ENCODE results near the gene USP32.
"Not testable (repeated sequence)": the region's sequence is repeated elsewhere in the genome, so short reads cannot be mapped to it uniquely, and the experiment has no call there.

USP32 gene

DNA sequence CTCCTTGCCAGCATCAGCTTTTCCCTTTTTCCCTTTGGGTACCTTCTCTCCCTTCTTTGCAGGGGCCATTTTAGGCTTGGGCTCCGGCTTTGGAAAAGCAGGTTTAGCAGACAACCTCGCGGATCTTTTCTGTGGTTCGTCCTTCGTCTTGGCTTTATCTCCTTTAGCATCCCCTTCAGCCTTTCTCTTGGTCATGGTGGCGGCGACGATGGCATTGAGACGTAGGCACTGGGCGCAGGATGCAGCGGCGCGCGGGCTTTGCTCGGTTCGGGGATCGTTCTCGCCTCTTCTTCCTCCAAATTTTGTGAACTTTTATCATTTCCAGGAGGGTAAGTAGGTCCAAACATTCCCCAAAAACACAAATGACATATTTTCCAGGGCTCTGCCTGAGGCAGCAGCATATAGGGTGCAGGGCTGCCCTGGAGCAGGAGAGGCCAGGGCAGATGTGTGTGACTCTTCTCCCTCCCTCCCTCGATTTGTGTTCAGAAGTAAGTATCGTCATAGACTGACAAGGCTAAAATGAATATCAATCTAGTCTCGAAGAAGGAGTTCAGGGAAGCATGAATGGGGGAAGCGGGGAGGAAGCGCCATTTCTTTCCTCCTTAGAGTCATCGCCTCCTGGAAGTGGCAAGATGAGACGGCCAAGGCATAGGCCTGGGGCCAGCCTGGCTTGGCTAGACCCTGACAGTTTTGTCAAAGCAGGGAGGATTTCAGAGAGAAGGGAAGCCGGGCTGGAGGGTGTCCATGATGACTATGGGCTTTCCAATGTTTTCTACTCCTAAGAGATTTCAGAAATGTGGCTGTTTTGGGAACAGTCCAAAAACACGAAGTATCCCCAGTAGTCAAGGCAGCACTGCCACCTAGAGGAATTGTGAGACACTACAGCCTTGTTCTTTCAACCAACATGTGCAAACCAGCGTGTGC lies 43.6 kb upstream of the USP32 start:
- Histone ChIP-seq H3K27me3 (ENCODE audit: insufficient read depth, low read length, poor library complexity, severe bottlenecking) (no peaks in the 10 kb centered on the region), H3K4me2 (ENCODE audit: low read depth, low read length, poor library complexity, severe bottlenecking) (no peak overlapping the region), H3K79me2 (ENCODE audit: insufficient read depth, low read length) (no peaks in the 10 kb centered on the region), H3K4me3 (ENCODE audit: low read length, poor library complexity, severe bottlenecking) (no peak overlapping the region), H3K9ac (ENCODE audit: low read depth, low read length, poor library complexity, severe bottlenecking) (no peak overlapping the region), H3K4me1 (ENCODE audit: insufficient read depth, low read length, poor library complexity, severe bottlenecking) (peaks cover 6% of the 10 kb centered on the region), H3K36me3 (ENCODE audit: insufficient read depth, low read length) (no peaks in the 10 kb centered on the region), H3K9me2 (replicated peaks; ENCODE audit: low read depth, low read length) (no peaks in the 10 kb centered on the region), H3K9me3 (ENCODE audit: insufficient read depth, low read depth, low read length) (no peaks in the 10 kb centered on the region; the same call in 1 of the 2 replicates), H4K20me1 (ENCODE audit: insufficient read depth, low read length, poor library complexity, severe bottlenecking) (no peaks in the 10 kb centered on the region), H2AFZ (ENCODE audit: low read length) (no peak overlapping the region; the same call in 1 of the 2 replicates), H3F3A (ENCODE audit: low read depth) (no peaks in the 10 kb centered on the region)
- no peak for TF ChIP-seq EZH2phosphoT487 (IDR thresholded peaks at IDR 0.05; ENCODE audit: borderline replicate concordance)
- TF ChIP-seq, protein P1, sequence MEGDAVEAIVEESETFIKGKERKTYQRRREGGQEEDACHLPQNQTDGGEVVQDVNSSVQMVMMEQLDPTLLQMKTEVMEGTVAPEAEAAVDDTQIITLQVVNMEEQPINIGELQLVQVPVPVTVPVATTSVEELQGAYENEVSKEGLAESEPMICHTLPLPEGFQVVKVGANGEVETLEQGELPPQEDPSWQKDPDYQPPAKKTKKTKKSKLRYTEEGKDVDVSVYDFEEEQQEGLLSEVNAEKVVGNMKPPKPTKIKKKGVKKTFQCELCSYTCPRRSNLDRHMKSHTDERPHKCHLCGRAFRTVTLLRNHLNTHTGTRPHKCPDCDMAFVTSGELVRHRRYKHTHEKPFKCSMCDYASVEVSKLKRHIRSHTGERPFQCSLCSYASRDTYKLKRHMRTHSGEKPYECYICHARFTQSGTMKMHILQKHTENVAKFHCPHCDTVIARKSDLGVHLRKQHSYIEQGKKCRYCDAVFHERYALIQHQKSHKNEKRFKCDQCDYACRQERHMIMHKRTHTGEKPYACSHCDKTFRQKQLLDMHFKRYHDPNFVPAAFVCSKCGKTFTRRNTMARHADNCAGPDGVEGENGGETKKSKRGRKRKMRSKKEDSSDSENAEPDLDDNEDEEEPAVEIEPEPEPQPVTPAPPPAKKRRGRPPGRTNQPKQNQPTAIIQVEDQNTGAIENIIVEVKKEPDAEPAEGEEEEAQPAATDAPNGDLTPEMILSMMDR (conservative IDR thresholded peaks at IDR 0.05; ENCODE audit: low read length), result peak; percentile 96

GRCh38 chr17:60433021-60433997 lies 41.4 kb upstream of the USP32 start:
- not testable (repeated sequence) for H3K4me3 ChIP-seq (ENCODE audit: low read length, poor library complexity, severe bottlenecking); H4K20me1 ChIP-seq (ENCODE audit: insufficient read depth, low read length, poor library complexity, severe bottlenecking); H3K36me3 ChIP-seq (ENCODE audit: insufficient read depth, low read length); H3K4me2 ChIP-seq (ENCODE audit: low read depth, low read length, poor library complexity, severe bottlenecking); H3F3A ChIP-seq (ENCODE audit: low read depth); H3K9ac ChIP-seq (ENCODE audit: low read depth, low read length, poor library complexity, severe bottlenecking); H3K9me3 ChIP-seq (ENCODE audit: insufficient read depth, low read depth, low read length); H3K27me3 ChIP-seq (ENCODE audit: insufficient read depth, low read length, poor library complexity, severe bottlenecking); H3K9me2 ChIP-seq (replicated peaks; ENCODE audit: low read depth, low read length); H3K79me2 ChIP-seq (ENCODE audit: insufficient read depth, low read length); H3K4me1 ChIP-seq (ENCODE audit: insufficient read depth, low read length, poor library complexity, severe bottlenecking); H2AFZ ChIP-seq (ENCODE audit: low read length)

GRCh38 chr17:60430561-60430960 lies 38.6 kb upstream of the USP32 start:
- H3F3A ChIP-seq (ENCODE audit: low read depth); H3K4me1 ChIP-seq (ENCODE audit: insufficient read depth, low read length, poor library complexity, severe bottlenecking); H3K4me2 ChIP-seq (ENCODE audit: low read depth, low read length, poor library complexity, severe bottlenecking); H3K79me2 ChIP-seq (ENCODE audit: insufficient read depth, low read length); H4K20me1 ChIP-seq (ENCODE audit: insufficient read depth, low read length, poor library complexity, severe bottlenecking); H3K4me3 ChIP-seq (ENCODE audit: low read length, poor library complexity, severe bottlenecking); H3K9me2 ChIP-seq (replicated peaks; ENCODE audit: low read depth, low read length); H3K36me3 ChIP-seq (ENCODE audit: insufficient read depth, low read length); H3K9ac ChIP-seq (ENCODE audit: low read depth, low read length, poor library complexity, severe bottlenecking); H3K27me3 ChIP-seq (ENCODE audit: insufficient read depth, low read length, poor library complexity, severe bottlenecking); H2AFZ ChIP-seq (ENCODE audit: low read length); H3K9me3 ChIP-seq (ENCODE audit: insufficient read depth, low read depth, low read length): not testable (repeated sequence)

DNA sequence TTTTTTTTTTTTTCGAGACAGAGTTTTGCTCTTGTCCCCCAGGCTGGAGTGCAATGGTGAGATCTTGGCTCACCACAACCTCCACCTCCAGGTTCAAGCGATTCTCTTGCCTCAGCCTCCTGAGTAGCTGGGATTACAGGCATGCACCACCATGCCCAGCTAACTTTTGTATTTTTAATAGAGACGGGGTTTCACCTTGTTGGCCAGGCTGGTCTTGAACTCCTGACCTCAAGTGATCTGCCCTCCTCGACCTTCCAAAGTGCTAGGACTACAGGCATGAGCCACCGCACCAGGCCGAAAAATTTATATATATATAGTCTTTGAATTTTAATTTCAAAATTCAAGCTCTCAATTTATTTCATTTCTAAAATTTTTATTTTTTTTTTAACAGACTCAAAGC lies 36.6 kb upstream of the USP32 start:
- H3F3A ChIP-seq (ENCODE audit: low read depth); H3K4me1 ChIP-seq (ENCODE audit: insufficient read depth, low read length, poor library complexity, severe bottlenecking); H3K9me2 ChIP-seq (replicated peaks; ENCODE audit: low read depth, low read length); H3K4me2 ChIP-seq (ENCODE audit: low read depth, low read length, poor library complexity, severe bottlenecking); H3K4me3 ChIP-seq (ENCODE audit: low read length, poor library complexity, severe bottlenecking); H4K20me1 ChIP-seq (ENCODE audit: insufficient read depth, low read length, poor library complexity, severe bottlenecking); H2AFZ ChIP-seq (ENCODE audit: low read length); H3K79me2 ChIP-seq (ENCODE audit: insufficient read depth, low read length); H3K9me3 ChIP-seq (ENCODE audit: insufficient read depth, low read depth, low read length); H3K36me3 ChIP-seq (ENCODE audit: insufficient read depth, low read length); H3K27me3 ChIP-seq (ENCODE audit: insufficient read depth, low read length, poor library complexity, severe bottlenecking); H3K9ac ChIP-seq (ENCODE audit: low read depth, low read length, poor library complexity, severe bottlenecking): not testable (repeated sequence)

Measured in Loucy (cell line).